Small intestine (tissue), 7 donors: Measurements from ENCODE around the gene FAM98C. TPM values are rescaled to one million over a fixed set of nuclear protein-coding genes. Genes with fewer than 3 reads are reported as not detected.
"Not testable (repeated sequence)": the region's sequence is repeated elsewhere in the genome, so short reads cannot be mapped to it uniquely, and the experiment has no call there.

Source experiments
- DNase-seq, 2 donors: peaks; one replicate each; pipeline versions ENCODE4 v3.0.0 to v3.0.0-alpha.2; 2013
- FAIRE-seq: peaks from 2 replicates; lab custom pipeline; 2012; peaks lifted over from hg19 to GRCh38; lab: Jason Lieb, UNC
- H3K27ac ChIP-seq, 3 donors: one replicate each; pipeline ENCODE4 v1.5.1; 2013; ENCODE audit warnings: low read length in 2 of 3, mild to moderate bottlenecking in 2 of 3, control low read depth in 1 of 3, inconsistent platforms in 1 of 3, low read depth in 1 of 3, moderate library complexity in 1 of 3
- H3K27me3 ChIP-seq, 3 donors: one replicate each; pipeline ENCODE4 v1.6.1; 2013; ENCODE audit warnings: low read length in 3 of 3, inconsistent platforms in 1 of 3; ENCODE audit not compliant: control insufficient read depth in 3 of 3, insufficient read depth in 3 of 3
- H3K36me3 ChIP-seq, 3 donors: one replicate each; pipeline ENCODE4 v1.6.1; 2013; ENCODE audit warnings: low read length in 3 of 3, inconsistent platforms in 1 of 3, low read depth in 1 of 3, mild to moderate bottlenecking in 1 of 3, moderate library complexity in 1 of 3; ENCODE audit not compliant: control insufficient read depth in 3 of 3, insufficient read depth in 2 of 3
- H3K4me1 ChIP-seq, 3 donors: one replicate each; pipeline ENCODE4 v1.6.1; 2013; ENCODE audit warnings: low read length in 2 of 3, inconsistent platforms in 1 of 3, low read depth in 1 of 3, mild to moderate bottlenecking in 1 of 3, moderate library complexity in 1 of 3; ENCODE audit not compliant: control insufficient read depth in 3 of 3, insufficient read depth in 2 of 3
- H3K4me3 ChIP-seq, 3 donors: one replicate each; pipeline ENCODE4 v1.5.1; 2013; ENCODE audit warnings: low read length in 3 of 3, control low read depth in 1 of 3, inconsistent platforms in 1 of 3, low read depth in 1 of 3, mild to moderate bottlenecking in 1 of 3, moderate library complexity in 1 of 3
- H3K9me3 ChIP-seq, 2 donors: one replicate each; pipeline ENCODE4 v1.6.1; 2013; ENCODE audit warnings: low read depth in 1 of 2, low read length in 1 of 2; ENCODE audit not compliant: control insufficient read depth in 2 of 2, insufficient read depth in 1 of 2
- WGBS, 3 donors: extraction: QIAGEN DNeasy Blood & Tissue Kit; methylation state at CpG; one replicate each; pipeline ENCODE4 v1.1.7; 2013; 5-methylcytosine and 5-hydroxymethylcytosine counted together
- polyA plus RNA-seq, 4 donors: library from polyadenylated mRNA; stranded (reverse) in 3 of 4; unstranded in 1 of 4; fragments of 200-250 nt in 3 of 4; fragments of 120-200 nt in 1 of 4; gene quantifications; one replicate each; pipeline versions ENCODE4 v1.2.1 to v1.2.3, GENCODE V29; 2013
- donor health status: healthy with polysubstance abuse.
- donor health status: control.
- donor health status: control.
- donor health status: Bipolar disorder and iron deficiency.
- donor health status: healthy.

FAM98C gene
- polyA plus RNA-seq, 4 donors = 23.6 to 47.2 (median 38.6) TPM

DNA sequence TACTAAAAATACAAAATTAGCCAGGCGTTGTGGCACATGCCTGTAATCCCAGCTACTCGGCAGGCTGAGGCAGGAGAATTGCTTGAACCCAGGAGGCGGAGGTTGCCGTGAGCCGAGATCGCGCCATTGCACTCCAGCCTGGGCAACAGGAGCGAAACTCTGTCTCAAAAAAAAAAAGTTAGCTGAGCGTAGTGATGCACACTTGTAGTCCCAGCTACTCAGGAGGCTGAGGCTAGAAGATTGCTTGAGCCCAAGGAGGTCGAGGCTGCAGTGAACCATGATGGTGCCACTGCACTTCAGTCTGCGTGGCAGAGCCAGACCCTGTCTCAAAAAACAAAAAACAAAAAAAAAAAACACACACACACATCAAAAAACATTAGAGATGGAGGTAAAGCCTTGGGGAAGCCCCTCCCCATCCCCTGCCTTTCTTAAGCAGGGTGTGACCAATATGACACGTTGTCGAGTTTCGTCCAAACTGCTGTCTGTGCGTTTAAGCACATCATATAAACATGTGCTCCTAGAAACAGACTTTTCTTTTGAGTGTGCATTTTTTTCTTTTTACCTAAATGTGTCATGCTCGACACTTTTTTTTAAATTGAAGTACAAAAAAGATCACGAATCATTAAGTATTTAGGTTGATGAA is 24.3 kb downstream of the FAM98C start:
- H3K4me3 ChIP-seq, H3K4me1 ChIP-seq, FAIRE-seq, DNase-seq, H3K9me3 ChIP-seq, H3K36me3 ChIP-seq, H3K27ac ChIP-seq: not testable (repeated sequence)
- WGBS, 3 donors = 58 to 63% (median 60%) methylated on average over 11 to 17 of the region's 17 CpGs
- peaks cover 0 to 18% (median 0%) of the 10 kb centered on the region in 3 donors for H3K27me3 ChIP-seq

DNA sequence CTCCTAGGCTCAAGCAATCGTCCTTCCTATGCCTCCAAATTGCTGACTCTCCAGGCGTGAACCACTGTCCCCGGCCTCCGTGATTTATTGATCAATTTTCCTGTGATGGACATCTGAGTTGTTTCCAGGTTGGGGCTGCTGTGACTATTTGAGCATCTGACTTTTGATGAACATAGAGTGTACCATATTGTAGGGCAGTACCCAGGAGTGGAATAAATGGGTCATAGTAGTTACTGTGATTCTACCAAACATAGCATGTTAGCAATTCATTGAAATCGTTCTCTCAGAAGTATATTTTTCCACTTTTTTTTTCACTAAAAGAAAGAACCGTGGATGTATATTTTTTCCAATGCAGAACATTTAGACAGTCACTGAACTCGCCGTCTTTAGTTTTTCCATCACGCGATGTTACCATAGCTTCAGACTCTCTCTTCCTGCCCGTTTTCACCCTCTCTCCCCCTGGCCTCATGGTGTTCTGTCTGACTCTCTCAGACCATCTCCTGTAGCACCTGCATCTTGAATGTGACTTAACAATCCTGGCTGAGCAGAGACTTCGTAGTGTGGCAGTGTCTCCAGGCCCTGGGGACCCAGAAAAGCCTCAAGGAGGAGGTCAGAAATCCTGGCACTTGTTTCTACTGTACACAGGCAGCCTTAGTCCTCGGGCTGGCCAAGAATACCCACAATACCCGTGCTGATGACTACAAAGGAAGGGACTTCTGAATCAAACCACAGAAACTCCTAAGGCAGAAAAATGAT is 26.3 kb downstream of the FAM98C start:
- Histone ChIP-seq H3K4me1 (no peaks in the 10 kb centered on the region), H3K36me3 (no peaks in the 10 kb centered on the region), H3K27ac (no peak overlapping the region), H3K9me3 (no peaks in the 10 kb centered on the region), H3K4me3 (no peak overlapping the region), H3K27me3 (peaks cover 0 to 24% (median 2%) of the 10 kb centered on the region in 3 donors)
- 47 to 58% (median 55%) methylated on average over 14 of the region's 14 CpGs for WGBS, 3 donors
- FAIRE-seq (no peak), DNase-seq (no peak)

DNA sequence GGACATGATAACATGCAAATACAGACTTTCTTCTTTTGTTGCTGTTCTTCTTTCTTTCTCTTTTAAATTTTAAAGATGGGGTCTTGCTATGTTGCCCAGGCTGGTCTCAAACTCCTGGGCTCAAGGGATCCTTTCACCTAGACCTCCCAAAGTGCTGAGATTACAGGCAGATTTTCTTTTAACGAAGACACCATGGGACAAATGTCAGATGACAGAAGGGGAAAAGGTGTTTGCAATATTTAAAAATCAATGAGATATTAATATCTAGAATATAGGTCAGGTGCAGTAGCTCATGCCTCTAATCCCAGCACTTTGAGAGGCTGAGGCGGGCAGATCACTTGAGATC is 26.9 kb downstream of the FAM98C start:
- WGBS, 3 donors = 73 to 80% (median 80%) methylated on average over 2 of the region's 2 CpGs
- FAIRE-seq = no peak
- no peaks in the 10 kb centered on the region for H3K4me1 ChIP-seq

DNA sequence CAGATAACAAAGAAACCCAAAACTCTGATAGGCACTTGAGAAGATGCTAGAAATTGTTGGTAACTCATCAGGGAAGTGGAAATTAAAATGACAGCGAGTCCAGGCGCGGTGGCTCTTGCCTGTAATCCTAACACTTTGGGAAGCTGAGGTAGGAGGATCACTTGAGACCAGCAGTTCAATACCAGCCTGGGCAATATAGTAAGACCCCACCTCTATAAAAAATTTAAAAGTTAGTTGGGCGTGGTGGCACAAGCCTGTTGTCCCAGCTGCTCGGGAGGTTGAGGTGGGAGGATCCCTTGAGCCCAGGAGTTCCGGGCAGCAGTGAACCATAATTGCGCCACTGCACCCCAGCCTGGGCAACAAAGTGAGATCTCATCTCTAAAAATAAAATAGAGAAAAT is 28.0 kb downstream of the FAM98C start:
- WGBS, 3 donors = 76 to 84% (median 82%) methylated on average over 7 of the region's 7 CpGs
- Histone ChIP-seq H3K4me1 (no peaks in the 10 kb centered on the region), H3K27ac (no peak overlapping the region), H3K4me3 (no peak overlapping the region), H3K27me3 (peaks cover 0 to 30% (median 6%) of the 10 kb centered on the region in 3 donors), H3K36me3 (no peaks in the 10 kb centered on the region), H3K9me3 (no peaks in the 10 kb centered on the region)
- DNase-seq (no peak), FAIRE-seq (no peak)

More for the DNA sequence above, 26.9 kb downstream of the FAM98C start:
- H3K36me3 ChIP-seq = no peaks in the 10 kb centered on the region
- no peak for DNase-seq
- H3K27me3 ChIP-seq = peaks cover 0 to 30% (median 4%) of the 10 kb centered on the region in 3 donors
- no peaks in the 10 kb centered on the region for H3K9me3 ChIP-seq
- H3K27ac ChIP-seq = no peak overlapping the region
- H3K4me3 ChIP-seq = no peak overlapping the region

DNA sequence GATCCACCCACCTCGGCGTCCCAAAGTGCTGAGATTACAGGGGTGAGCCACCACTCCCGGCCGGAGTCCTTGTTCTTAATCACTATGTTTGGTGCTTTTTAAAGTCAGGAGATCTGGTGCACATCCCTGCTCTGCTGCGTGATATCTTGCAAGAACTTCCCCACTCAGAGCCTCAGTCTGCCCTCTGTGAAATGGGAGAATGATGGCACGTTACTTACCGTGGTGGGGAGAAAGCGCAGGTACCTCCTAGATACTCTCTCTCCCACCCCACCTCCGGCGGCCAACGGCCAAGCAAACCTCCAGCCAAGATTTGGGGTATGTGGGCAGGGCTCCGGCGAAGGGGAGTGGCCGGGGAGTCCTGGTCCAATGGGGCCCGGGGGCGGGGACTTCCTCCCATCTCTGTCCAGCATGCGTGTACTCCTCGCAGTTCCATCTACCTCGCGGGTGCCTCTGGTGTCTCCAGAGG is 30.4 kb downstream of the FAM98C start, which contains the start of gene RYR1:
Gene RYR1 (plus strand): TSS at position 424 of the 466 bp plus-strand sequence. CDS start 139 bp downstream, outside the sequence.
- Histone ChIP-seq H3K4me3 (no peak within 1 kb of the TSS), H3K9me3 (no peaks in the 10 kb centered on the region), H3K4me1 (no peaks in the 10 kb centered on the region), H3K27me3 (peaks cover 0 to 28% (median 6%) of the 10 kb centered on the region in 3 donors), H3K27ac (no peak within 1 kb of the TSS), H3K36me3 (no peaks in the 10 kb centered on the region)
- DNase-seq = peak in 1 of 2 donors; percentile 6
- no peak for FAIRE-seq
- 12 to 17% (median 13%) methylated on average over 20 of the region's 20 CpGs for WGBS, 3 donors

DNA sequence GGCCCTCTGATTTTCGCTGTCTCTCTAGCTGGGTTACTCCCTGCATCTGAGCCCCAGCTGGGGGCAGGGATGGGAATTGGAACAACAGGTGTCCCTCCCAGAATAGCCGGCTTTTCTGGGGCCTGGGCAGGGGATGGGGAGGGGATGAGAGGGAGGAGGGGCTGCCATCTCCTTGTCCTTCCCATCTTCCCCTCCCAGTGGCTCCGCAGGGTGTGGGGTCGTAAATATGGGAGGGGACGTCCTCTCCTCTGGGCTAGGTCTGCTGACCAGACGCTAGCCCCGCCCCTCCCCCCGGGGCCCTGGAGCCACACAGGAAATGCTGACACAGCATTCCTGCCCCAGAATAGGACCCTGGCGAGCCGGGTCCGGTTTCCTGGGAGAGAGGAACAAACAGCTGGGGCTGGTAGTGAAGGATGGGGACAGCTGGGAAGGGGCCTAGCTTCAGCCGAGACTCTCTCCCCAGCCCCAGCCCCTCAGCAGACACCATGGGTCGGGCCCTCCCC is 31.7 kb downstream of the FAM98C start:
- WGBS, 3 donors = 12 to 15% (median 14%) methylated on average over 10 to 13 of the region's 13 CpGs
- no peak overlapping the region for H3K4me3 ChIP-seq
- DNase-seq = no peak

DNA sequence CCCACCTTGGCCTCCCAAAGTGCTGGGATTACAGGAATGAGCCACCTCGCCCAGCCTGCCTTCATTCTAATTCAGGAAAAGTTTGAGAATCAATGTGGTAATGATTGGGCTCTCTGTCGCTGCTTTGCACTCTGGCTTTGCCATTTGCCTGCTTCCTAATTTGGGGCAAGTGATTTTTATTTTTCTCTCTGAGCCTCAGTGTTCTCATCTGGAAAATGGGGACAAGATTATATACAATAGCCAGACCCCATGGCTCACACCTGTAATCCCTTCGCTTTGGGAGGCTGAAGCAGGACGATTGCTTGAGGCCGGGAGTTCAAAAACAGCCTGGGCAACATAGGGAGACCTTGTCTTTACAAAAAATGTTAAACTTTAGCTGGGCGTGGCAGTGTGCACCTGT is 34.4 kb downstream of the FAM98C start:
- FAIRE-seq = no peak
- no peak overlapping the region for H3K27ac ChIP-seq
- H3K4me1 ChIP-seq = no peaks in the 10 kb centered on the region
- H3K27me3 ChIP-seq = peaks cover 0 to 20% (median 6%) of the 10 kb centered on the region in 3 donors
- 88 to 94% (median 90%) methylated on average over 6 of the region's 6 CpGs for WGBS, 3 donors
- H3K36me3 ChIP-seq = no peaks in the 10 kb centered on the region
- H3K9me3 ChIP-seq = no peaks in the 10 kb centered on the region
- no peak for DNase-seq
- no peak overlapping the region for H3K4me3 ChIP-seq

More for the DNA sequence above, 31.7 kb downstream of the FAM98C start:
- Histone ChIP-seq H3K36me3 (no peaks in the 10 kb centered on the region), H3K9me3 (no peaks in the 10 kb centered on the region), H3K27ac (no peak overlapping the region), H3K4me1 (no peaks in the 10 kb centered on the region), H3K27me3 (peaks cover 0 to 24% (median 6%) of the 10 kb centered on the region in 3 donors)
- no peak for FAIRE-seq

DNA sequence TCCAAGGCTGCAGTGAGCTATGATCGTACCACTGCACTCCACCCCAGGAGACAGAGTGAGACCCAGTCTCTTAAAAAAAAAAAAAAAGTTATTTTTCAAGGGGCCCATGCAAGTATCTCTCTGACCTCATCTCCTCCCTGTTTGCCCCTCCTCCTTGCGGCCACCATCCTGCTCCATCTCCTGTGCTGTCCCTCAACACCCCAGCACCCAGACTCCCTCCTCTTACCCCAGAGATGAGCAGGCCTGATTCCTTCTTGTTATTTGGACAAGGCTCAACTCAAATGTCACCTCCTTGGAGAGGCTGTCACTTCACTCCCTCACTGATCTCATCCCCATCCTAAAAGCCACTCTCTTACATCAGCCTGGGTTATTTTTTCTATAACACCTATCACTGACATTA is 35.0 kb downstream of the FAM98C start:
- Histone ChIP-seq H3K27me3 (peaks cover 0 to 20% (median 6%) of the 10 kb centered on the region in 3 donors), H3K27ac (no peak overlapping the region), H3K9me3 (no peaks in the 10 kb centered on the region), H3K4me3 (no peak overlapping the region), H3K4me1 (no peaks in the 10 kb centered on the region), H3K36me3 (no peaks in the 10 kb centered on the region)
- DNase-seq = no peak
- WGBS, 3 donors = 74 to 88% (median 82%) methylated on average over 2 of the region's 2 CpGs
- FAIRE-seq = no peak
